Parathyroid adenoma (tissue), 2 donors: Measurements from ENCODE around the gene LRP1B.

Experiments
- H2AFZ ChIP-seq: fragments of 300-600 bp; sonication (generic); one replicate; pipeline ENCODE4 v1.7.0; 2017; ENCODE audit warnings: antibody characterized with exemption, mild to moderate bottlenecking
- H3K27ac ChIP-seq: fragments of 300-600 bp; sonication (generic); one replicate; pipeline ENCODE4 v1.7.0; 2017
- H3K27me3 ChIP-seq: fragments of 300-600 bp; sonication (generic); one replicate; pipeline ENCODE4 v1.7.0; 2017; ENCODE audit warnings: low read length; ENCODE audit not compliant: control insufficient read depth, insufficient read depth
- H3K36me3 ChIP-seq: fragments of 300-600 bp; sonication (generic); one replicate; pipeline ENCODE4 v1.7.0; 2017; ENCODE audit warnings: low read length; ENCODE audit not compliant: control insufficient read depth, insufficient read depth
- H3K4me1 ChIP-seq: fragments of 300-600 bp; sonication (generic); one replicate; pipeline ENCODE4 v1.7.0; 2017; ENCODE audit warnings: control low read depth
- H3K4me2 ChIP-seq: fragments of 300-600 bp; sonication (generic); one replicate; pipeline ENCODE4 v1.7.0; 2017; ENCODE audit warnings: low read length
- H3K4me3 ChIP-seq: fragments of 300-600 bp; sonication (generic); one replicate; pipeline ENCODE4 v1.7.0; 2017; ENCODE audit warnings: low read depth, low read length
- H3K79me2 ChIP-seq: fragments of 300-600 bp; sonication (generic); one replicate; pipeline ENCODE4 v1.7.0; 2017; ENCODE audit warnings: control low read depth
- H3K9ac ChIP-seq: fragments of 300-600 bp; sonication (generic); one replicate; pipeline ENCODE4 v1.7.0; 2017; ENCODE audit warnings: mild to moderate bottlenecking
- H3K9me3 ChIP-seq: fragments of 300-600 bp; sonication (generic); one replicate; pipeline ENCODE4 v1.7.0; 2017; ENCODE audit warnings: low read length; ENCODE audit not compliant: control insufficient read depth
- TF ChIP-seq, protein P1 (sequence below): fragments of 300-600 bp; sonication (generic); IDR thresholded peaks from one replicate; pipeline ENCODE4 v1.7.0; 2017; ENCODE audit warnings: antibody characterized with exemption, mild to moderate bottlenecking
- donor health status: primary hyperparathyroidism.

LRP1B gene

DNA sequence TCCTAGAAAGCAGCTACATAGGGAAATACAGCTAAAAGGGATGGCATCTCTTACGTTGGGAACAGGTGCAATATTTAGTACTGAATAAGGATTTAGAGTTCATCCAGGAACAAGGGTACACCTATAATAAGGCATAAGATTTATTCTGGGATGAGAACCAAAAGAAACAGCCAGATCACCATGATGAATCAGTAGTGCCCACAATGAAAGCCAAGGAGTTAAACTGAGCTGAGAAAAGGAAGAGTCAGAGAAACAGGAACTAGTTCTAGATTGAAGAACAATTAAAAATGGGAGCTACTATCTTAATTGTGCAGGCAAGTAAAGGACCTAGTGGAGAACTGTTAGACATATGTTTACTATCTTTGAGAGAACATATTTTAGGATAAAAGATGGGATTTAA lies 692.3 kb downstream of the LRP1B start:
- no peak overlapping the region for H3K4me2 ChIP-seq
- H2AFZ ChIP-seq, result no peak overlapping the region
- no peaks in the 10 kb centered on the region for H3K79me2 ChIP-seq
- TF ChIP-seq, protein P1, sequence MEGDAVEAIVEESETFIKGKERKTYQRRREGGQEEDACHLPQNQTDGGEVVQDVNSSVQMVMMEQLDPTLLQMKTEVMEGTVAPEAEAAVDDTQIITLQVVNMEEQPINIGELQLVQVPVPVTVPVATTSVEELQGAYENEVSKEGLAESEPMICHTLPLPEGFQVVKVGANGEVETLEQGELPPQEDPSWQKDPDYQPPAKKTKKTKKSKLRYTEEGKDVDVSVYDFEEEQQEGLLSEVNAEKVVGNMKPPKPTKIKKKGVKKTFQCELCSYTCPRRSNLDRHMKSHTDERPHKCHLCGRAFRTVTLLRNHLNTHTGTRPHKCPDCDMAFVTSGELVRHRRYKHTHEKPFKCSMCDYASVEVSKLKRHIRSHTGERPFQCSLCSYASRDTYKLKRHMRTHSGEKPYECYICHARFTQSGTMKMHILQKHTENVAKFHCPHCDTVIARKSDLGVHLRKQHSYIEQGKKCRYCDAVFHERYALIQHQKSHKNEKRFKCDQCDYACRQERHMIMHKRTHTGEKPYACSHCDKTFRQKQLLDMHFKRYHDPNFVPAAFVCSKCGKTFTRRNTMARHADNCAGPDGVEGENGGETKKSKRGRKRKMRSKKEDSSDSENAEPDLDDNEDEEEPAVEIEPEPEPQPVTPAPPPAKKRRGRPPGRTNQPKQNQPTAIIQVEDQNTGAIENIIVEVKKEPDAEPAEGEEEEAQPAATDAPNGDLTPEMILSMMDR, result no peak
- no peak overlapping the region for H3K4me3 ChIP-seq
- H3K4me1 ChIP-seq, result no peaks in the 10 kb centered on the region
- no peaks in the 10 kb centered on the region for H3K27me3 ChIP-seq
- no peak overlapping the region for H3K27ac ChIP-seq
- no peaks in the 10 kb centered on the region for H3K9me3 ChIP-seq
- H3K36me3 ChIP-seq, result no peaks in the 10 kb centered on the region
- no peak overlapping the region for H3K9ac ChIP-seq

DNA sequence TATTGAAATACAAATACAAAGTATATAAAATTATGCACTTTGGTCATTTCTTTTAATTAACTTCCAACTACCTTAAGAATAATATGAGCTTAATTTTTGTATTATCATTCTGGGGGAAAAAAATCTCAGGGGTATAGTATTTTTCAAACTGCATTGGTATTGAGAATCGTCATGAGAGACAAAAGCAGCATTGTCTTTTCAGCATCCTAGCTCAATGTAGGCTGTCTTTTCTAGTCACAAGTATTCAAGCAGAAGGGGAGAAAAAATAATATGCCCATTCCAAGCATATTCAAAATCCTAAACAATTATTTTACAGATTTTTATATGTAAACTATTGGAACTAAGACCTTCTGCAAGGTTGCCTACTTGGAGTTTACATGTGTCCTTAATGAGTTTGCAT lies 693.3 kb downstream of the LRP1B start:
- no peak overlapping the region for H3K27ac ChIP-seq
- H3K4me2 ChIP-seq, result no peak overlapping the region
- no peaks in the 10 kb centered on the region for H3K36me3 ChIP-seq
- TF ChIP-seq, protein P1, result no peak
- H3K27me3 ChIP-seq, result no peaks in the 10 kb centered on the region
- no peak overlapping the region for H3K9ac ChIP-seq
- no peak overlapping the region for H3K4me3 ChIP-seq
- no peaks in the 10 kb centered on the region for H3K79me2 ChIP-seq
- H3K9me3 ChIP-seq, result no peaks in the 10 kb centered on the region
- H3K4me1 ChIP-seq, result no peaks in the 10 kb centered on the region
- no peak overlapping the region for H2AFZ ChIP-seq

DNA sequence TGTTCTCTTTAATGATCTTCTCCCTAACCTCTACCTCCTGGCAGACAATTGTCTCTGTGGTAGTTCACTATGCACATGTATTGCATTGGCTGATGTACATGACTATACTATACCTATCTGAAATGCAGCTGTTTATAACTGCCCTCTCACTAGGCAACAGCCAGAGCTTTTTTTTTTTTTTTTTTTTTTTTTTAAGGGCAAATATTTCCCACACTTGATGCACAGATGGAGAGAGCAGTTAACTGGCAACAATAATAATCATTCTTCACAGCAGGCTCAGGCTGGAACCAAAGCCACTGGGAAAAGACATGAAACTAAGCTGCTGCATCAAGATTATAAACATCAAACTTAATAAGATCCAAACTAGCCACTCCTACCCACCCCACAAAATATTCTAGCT lies 707.7 kb downstream of the LRP1B start:
- H3K27ac ChIP-seq, result no peak overlapping the region

DNA sequence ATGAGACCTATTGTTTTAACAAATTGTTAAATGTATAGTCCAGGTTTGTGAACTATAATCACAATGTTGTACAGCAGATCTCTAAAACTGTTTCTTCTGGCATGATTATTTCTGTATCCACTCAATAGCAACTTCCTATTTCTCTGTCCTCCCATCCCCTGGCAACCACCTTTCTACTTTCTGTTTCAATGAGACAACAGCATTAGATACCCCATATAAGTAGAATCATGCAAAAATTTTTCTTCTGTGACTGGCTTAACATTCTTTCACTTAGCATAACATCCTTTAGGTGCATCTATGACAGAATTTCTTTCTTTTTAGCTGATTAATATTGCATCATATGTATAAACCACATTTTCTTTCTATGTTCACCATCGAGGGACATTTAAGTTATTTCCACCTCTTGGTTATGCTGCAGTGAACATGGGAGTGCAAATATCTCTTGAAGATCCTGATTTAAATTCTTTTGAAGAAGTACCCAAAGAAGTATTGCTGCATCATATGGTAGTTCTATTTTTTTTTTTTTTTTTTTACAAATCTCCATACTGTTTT lies 713.5 kb downstream of the LRP1B start:
- Histone ChIP-seq H3K79me2 (no peaks in the 10 kb centered on the region), H3K9me3 (no peaks in the 10 kb centered on the region), H3K27me3 (no peaks in the 10 kb centered on the region), H3K27ac (no peak overlapping the region), H3K9ac (no peak overlapping the region), H3K36me3 (no peaks in the 10 kb centered on the region), H3K4me1 (no peaks in the 10 kb centered on the region), H3K4me2 (no peak overlapping the region), H3K4me3 (no peak overlapping the region), H2AFZ (no peak overlapping the region)
- TF ChIP-seq, protein P1, result no peak

More for the DNA sequence above, 707.7 kb downstream of the LRP1B start:
- H3K4me1 ChIP-seq, result no peaks in the 10 kb centered on the region
- no peak overlapping the region for H3K4me2 ChIP-seq
- no peaks in the 10 kb centered on the region for H3K36me3 ChIP-seq
- H2AFZ ChIP-seq, result no peak overlapping the region
- H3K9ac ChIP-seq, result no peak overlapping the region
- H3K9me3 ChIP-seq, result no peaks in the 10 kb centered on the region
- H3K27me3 ChIP-seq, result no peaks in the 10 kb centered on the region
- H3K79me2 ChIP-seq, result no peaks in the 10 kb centered on the region
- TF ChIP-seq, protein P1, result no peak
- H3K4me3 ChIP-seq, result no peak overlapping the region

DNA sequence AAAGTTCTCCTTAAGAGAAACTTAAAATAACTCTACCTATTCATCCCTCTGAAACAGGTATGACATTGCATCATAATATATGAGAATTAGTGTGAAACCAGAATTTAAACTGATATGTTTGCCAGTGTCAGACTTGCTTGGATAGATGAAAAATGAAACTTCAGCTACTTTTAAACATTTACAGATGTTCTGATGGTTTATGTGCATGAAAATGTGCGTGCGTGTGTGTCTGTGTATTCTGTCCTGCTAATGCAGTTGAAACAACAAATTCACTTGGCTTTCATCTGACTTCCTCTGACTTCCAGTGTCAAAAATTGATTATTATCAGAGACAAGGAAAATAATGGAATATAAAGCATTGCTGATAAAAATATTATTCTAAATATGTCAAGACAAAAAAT lies 719.4 kb downstream of the LRP1B start:
- Histone ChIP-seq H3K36me3 (no peaks in the 10 kb centered on the region), H3K27ac (no peak overlapping the region), H3K79me2 (no peaks in the 10 kb centered on the region), H3K9me3 (no peaks in the 10 kb centered on the region), H3K9ac (no peak overlapping the region), H3K4me3 (no peak overlapping the region), H3K27me3 (no peaks in the 10 kb centered on the region), H3K4me1 (no peaks in the 10 kb centered on the region), H3K4me2 (no peak overlapping the region), H2AFZ (no peak overlapping the region)
- TF ChIP-seq, protein P1, result no peak
